ENCODE results near the gene ST8SIA1. TPM values are rescaled to one million over a fixed set of nuclear protein-coding genes. Genes with fewer than 3 reads are reported as not detected.
"Not testable (repeated sequence)": the region's sequence is repeated elsewhere in the genome, so short reads cannot be mapped to it uniquely, and the experiment has no call there.

Gene ST8SIA1, protein sequence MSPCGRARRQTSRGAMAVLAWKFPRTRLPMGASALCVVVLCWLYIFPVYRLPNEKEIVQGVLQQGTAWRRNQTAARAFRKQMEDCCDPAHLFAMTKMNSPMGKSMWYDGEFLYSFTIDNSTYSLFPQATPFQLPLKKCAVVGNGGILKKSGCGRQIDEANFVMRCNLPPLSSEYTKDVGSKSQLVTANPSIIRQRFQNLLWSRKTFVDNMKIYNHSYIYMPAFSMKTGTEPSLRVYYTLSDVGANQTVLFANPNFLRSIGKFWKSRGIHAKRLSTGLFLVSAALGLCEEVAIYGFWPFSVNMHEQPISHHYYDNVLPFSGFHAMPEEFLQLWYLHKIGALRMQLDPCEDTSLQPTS
- 0.34 TPM in 1 of 2 replicates, not detected in the other for total RNA-seq (2014; rRNA removed; shearing (Covaris generic))

- no peak for DNase-seq (ENCODE audit: low spot score)
Observed at GRCh38 chr12:22334410-22335100, at the start of gene ST8SIA1. TSS of gene ST8SIA1 (minus strand) at chr12:22334707. CDS start at chr12:22334232, 475 bp downstream.

DNA sequence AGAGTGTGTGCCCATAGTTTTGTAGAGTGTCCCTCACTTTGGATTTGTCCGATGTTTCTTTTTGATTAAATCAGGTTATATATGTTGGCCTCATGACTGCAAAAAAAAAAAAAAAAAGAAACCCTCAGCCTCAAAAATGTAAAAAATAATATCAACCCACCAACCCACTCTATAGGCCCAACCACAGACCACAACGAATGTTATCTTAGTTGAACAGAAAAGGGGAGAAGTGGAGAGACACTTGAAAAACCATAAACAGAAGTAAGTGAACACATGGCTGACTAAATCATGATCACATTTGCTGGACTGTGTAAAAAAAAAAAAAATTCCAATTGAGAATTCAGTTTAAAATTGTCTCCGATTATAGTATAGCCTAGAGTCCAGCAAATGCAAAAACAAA, 45.5 kb upstream of the ST8SIA1 start:
- DNase-seq (ENCODE audit: low spot score) = no peak

GRCh38 chr12:22377731-22378496, 43.4 kb upstream of the ST8SIA1 start:
- peak; percentile 27 for DNase-seq (ENCODE audit: low spot score)

DNA sequence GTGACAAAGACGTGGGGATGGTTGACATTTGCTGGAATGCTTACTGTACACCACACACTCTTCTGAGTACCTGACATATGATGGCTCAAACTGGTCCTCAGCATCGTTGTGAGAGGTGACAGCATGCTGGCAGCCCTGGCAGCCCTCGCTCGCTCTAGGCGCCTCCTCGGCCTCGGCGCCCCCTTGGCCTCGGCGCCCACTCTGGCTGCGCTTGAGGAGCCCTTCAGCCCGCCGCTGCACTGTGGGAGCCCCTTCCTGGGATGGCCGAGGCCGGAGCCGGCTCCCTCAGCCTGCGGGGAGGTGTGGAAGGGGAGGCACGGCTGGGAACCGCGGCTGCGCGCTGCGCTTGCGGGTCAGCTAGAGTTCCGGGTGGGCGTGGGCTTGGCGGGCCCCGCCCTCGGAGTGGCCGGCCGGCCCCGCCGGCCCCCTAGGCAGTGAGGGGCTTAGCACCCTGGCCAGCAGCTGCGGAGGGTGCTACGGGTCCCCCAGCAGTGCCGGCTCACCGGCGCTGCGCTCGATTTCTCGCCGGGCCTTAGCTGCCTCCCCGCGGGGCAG, 42.2 kb upstream of the ST8SIA1 start:
- not testable (repeated sequence) for DNase-seq (ENCODE audit: low spot score)

DNA sequence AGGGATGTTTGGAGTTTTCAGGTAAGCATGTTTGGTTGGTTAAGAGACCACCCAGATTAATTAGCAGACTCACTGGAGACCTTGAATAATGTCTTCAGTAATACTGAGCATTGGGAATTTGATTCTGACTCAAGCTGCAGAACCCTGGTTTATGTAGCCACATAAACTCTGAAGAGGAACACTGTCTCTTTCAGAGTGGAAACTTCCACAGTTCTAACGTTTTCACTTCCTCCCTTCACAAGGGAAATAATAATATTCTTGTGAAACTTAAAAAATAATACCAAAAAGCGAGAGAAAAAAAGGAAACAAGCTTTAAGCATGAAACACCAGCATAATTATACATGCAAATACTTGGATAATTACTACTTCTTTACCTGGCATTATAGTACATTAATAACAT, 40.0 kb upstream of the ST8SIA1 start:
- no peak for DNase-seq (ENCODE audit: low spot score)

DNA sequence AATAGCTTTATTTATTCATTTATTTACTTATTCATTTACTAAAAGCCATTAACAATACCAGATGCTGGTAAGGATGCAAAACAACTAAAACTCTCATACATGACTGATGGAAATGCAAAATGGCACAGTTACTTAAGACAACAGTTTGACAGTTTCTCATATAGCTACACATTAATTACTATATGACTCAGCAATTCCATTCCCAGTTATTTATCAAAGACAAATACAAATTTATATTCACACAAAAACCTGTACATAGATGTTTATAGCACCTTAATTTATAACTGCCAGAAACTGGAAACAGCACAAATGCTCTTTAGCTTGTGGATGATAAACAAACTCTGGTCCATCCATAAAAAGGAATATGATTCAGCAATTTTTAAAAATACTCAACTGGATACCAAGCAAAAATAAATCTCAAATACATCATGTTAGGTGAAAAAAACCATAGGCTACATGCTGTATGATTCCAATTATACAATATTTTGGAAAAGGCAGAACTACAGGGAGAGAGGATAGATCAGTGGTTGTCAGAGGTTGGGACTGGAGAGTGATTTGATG, 37.9 kb upstream of the ST8SIA1 start:
- no peak for DNase-seq (ENCODE audit: low spot score)

DNA sequence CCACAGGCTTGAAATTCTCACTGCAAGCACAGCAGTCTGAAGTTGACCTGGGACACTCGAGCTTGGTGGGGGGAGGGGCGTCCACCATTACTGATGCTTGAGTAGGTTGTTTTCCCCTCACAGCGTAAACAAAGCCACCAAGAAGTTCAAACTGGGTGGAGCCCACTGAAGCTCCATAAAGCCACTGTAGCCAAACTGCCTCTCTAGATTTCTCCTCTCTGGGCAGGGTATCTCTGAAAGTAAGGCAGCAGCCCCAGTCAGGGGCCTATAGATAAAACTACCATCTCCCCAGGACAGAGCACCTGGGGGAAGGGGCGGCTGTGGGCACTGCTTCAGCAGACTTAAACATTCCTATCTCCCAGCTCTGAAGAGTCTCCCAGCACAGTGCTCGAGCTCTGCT, 31.7 kb upstream of the ST8SIA1 start:
- DNase-seq (ENCODE audit: low spot score) = no peak

DNA sequence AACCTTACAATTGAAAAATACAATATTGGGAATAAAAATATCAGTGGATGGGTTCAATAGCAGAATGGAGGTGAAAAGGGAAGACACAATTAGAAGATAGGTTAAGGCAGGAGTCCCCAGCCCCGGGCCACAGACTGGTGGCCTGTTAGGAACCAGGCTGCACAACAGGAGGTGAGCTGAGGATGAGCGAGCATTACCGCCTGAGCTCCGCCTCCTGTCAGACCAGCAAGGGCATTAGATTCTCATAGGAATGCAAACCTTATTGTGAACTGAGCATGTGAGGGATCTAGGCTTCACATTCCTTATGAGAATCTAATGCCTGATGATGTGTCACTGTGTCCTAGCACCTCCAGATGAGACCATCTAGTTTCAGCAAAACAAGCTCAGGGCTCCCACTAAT, 27.3 kb upstream of the ST8SIA1 start:
- DNase-seq (ENCODE audit: low spot score) = no peak

GRCh38 chr12:22360774-22361173, 26.3 kb upstream of the ST8SIA1 start:
- DNase-seq (ENCODE audit: low spot score) = no peak

- DNase-seq (ENCODE audit: low spot score) = no peak
Observed at GRCh38 chr12:22357531-22357930, 23.0 kb upstream of the ST8SIA1 start.

GRCh38 chr12:22356231-22356630, 21.7 kb upstream of the ST8SIA1 start:
- no peak for DNase-seq (ENCODE audit: low spot score)

DNA sequence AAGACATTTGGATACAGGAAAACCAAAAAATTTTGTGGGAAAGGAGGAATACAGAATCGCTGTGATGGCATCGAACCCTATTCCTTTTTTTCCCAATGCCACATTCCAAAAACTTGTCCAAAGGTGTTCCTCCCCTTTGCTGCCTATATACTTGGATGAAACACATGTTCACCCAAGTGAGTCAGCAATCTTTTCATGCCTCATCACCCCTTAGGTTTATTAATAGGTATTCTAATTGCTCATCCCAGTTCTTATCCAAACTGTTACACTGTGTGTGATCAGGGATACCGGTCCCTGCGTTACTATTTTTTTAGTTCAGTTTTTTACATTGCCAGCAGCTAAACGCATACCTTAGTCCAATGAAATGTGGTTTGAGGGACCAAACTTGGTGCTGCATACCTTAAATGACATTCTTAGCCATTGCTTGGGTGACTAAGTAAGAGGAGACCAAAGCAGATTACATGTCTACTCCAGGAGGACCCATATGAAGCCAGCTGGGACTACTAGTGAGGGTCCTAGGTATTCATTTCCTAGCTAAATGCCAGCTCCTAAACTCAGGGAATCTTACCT, 20.6 kb upstream of the ST8SIA1 start:
- no peak for DNase-seq (ENCODE audit: low spot score)

- no peak for DNase-seq (ENCODE audit: low spot score)
Observed at GRCh38 chr12:22353615-22354325, 19.3 kb upstream of the ST8SIA1 start.

- DNase-seq (ENCODE audit: low spot score) = no peak
Observed at GRCh38 chr12:22350886-22351285, 16.4 kb upstream of the ST8SIA1 start.

- no peak for DNase-seq (ENCODE audit: low spot score)
Observed at GRCh38 chr12:22348208-22348607, 13.7 kb upstream of the ST8SIA1 start.

GRCh38 chr12:22340143-22340542, 5.6 kb upstream of the ST8SIA1 start:
- DNase-seq (ENCODE audit: low spot score) = no peak

DNA sequence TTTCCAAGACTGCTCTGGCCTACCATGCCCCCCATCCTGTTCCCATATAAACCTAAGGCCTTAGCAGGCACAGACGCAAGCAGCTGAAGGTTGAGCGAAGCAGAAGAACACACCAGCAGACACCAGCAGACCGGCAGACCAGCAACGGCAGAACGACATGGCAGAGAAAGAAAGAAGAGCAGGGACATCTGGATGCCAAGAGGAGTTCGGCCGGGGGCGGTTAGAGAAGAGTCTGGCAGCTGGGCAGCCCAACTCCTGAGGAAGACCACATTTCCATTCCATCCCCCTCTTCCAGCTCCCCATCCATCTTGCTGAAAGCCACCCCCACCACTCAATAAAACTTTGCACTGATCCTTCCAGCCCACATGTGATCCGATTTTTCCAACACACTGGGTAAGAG, 5.2 kb upstream of the ST8SIA1 start:
- no peak for DNase-seq (ENCODE audit: low spot score)

- no peak for DNase-seq (ENCODE audit: low spot score)
Observed at GRCh38 chr12:22335794-22336166, 1.3 kb upstream of the ST8SIA1 start.

DNA sequence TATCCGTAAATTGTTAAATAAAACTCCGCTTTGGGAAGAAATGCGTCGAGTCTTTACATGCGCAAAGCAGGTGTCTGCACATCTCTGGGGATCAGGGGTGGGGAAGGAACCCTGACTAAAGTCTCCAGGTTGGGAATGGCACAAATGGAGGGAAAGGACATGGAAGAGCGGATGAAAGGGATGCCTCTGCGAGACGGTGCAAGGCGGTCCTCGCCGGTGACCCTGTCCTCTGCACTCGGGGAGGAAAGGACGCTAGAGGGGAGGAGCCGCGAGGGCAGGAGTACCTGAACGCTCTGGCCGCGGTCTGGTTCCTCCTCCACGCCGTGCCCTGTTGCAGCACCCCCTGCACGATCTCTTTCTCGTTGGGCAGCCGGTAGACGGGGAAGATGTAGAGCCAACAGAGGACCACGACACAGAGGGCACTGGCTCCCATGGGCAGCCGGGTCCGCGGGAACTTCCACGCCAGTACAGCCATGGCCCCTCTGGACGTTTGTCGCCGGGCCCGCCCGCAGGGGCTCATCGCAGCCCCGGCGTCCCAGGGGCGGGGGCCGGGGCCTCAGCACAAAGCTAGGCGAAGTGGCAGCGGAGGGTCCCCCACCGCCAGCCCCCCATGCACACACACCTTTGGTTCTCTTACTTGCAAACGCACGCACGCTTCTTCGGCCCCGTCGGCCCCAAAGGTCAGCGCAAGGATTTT, 646 bp downstream of the ST8SIA1 start:
- no peak for DNase-seq (ENCODE audit: low spot score)

DNA sequence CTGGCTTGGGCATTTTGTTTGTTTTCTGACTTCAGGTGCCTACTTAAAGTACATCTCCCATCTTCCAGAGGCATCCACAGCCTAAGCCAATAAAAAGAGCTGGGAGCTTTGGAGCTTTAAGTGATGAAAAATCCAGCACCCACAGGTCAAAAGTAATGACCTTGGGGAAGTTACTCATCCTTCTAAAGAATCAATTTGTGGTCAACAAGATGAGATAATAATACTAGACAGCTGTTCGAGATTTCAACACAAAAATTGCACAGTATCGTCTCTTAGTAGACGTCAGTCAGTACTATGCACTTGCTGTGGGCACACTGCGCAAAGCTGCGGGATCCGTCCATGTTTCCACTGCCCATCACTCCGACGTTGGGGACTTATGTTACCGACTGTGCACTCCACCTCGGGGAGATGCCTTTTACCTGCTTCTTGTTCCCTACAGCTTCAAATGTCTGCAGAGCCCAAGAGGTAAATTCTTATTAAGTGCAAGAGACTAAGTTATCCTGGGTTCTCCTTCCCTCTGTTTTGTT, 1.3 kb downstream of the ST8SIA1 start:
- peak; percentile 8 for DNase-seq (ENCODE audit: low spot score)

Measured in A172 (cell line).